Kidney (tissue), 14 donors: ENCODE results near the gene ATL1. TPM values are rescaled to one million over a fixed set of nuclear protein-coding genes. Genes with fewer than 3 reads are reported as not detected.

Experiments
- DNase-seq, 5 donors: peaks; one replicate each; pipeline ENCODE4 v3.0.0-alpha.2; 2013 to 2020
- FAIRE-seq: peaks from 2 replicates; lab custom pipeline; 2012; peaks lifted over from hg19 to GRCh38; lab: Jason Lieb, UNC
- H3K27ac ChIP-seq, 2 donors: one replicate each; pipeline ENCODE4 v1.7.0; 2013; ENCODE audit warnings: low read depth in 2 of 2, low read length in 2 of 2, inconsistent platforms in 1 of 2
- H3K27me3 ChIP-seq: one replicate; pipeline ENCODE4 v1.7.1; 2013; ENCODE audit warnings: low read length, inconsistent platforms; ENCODE audit not compliant: control insufficient read depth, insufficient read depth
- H3K36me3 ChIP-seq, 3 donors: one replicate each; pipeline versions ENCODE4 v1.7.0 to v1.7.1; 2013; ENCODE audit warnings: low read length in 3 of 3, control low read depth in 1 of 3, inconsistent platforms in 1 of 3; ENCODE audit not compliant: insufficient read depth in 3 of 3, control insufficient read depth in 2 of 3
- H3K4me1 ChIP-seq, 3 donors: one replicate each; pipeline versions ENCODE4 v1.7.0 to v1.7.1; 2013; ENCODE audit warnings: low read length in 3 of 3, inconsistent platforms in 1 of 3, low read depth in 1 of 3; ENCODE audit not compliant: control insufficient read depth in 2 of 3, insufficient read depth in 2 of 3
- H3K4me3 ChIP-seq, 3 donors: one replicate each; pipeline versions ENCODE4 v1.7.0 to v1.8.1; 2013; ENCODE audit warnings: low read length in 3 of 3, control low read depth in 1 of 3, inconsistent platforms in 1 of 3
- H3K9ac ChIP-seq, 3 donors: one replicate each; pipeline versions ENCODE4 v1.7.0 to v1.7.1; 2013; ENCODE audit warnings: low read length in 3 of 3, control low read depth in 1 of 3, inconsistent platforms in 1 of 3
- H3K9me3 ChIP-seq, 3 donors: one replicate each; pipeline versions ENCODE4 v1.7.0 to v1.7.1; 2013; ENCODE audit warnings: low read length in 3 of 3, control low read depth in 1 of 3, inconsistent platforms in 1 of 3; ENCODE audit not compliant: control insufficient read depth in 2 of 3, insufficient read depth in 1 of 3
- intact Hi-C: fragments of 100-400 bp; cut with DNase I; formaldehyde crosslinking; loops from one replicate; pipeline ENCODE4 v1.11.1; 2022
- polyA plus RNA-seq: library from polyadenylated mRNA; stranded (reverse); fragments of 350-450 nt; fragmentation: Illumina TruSeq; extraction: RNeasy Lipid Tissue Mini Kit (QIAGEN cat#74804); gene quantifications from one replicate; pipeline ENCODE4 v1.2.3, GENCODE V29; 2014; ENCODE audit warnings: low read depth, low replicate concordance; ENCODE audit not compliant: insufficient read depth
- total RNA-seq: library from RNA; stranded (reverse); fragmentation: NEBNext Ultra II Directional; extraction: Animal tissue kit (Norgen Biotek cat#: 25700); gene quantifications from one replicate; pipeline ENCODE4 v1.2.1, GENCODE V29; 2021
- TF ChIP-seq, protein P1 (sequence below): IDR thresholded peaks from 3 replicates; pipeline ENCODE4 v1.5.1; 2012; ENCODE audit warnings: mild to moderate bottlenecking, moderate library complexity, borderline replicate concordance; ENCODE audit not compliant: insufficient read depth; ENCODE audit errors: extremely low read depth
- donor health status: control.
- donor health status: control.
- donor health status: control.
- donor health status: control.
- donor health status: control.
- donor health status: DM: yes; HTN: yes; CAD: no.
- donor health status: Normal renal cell carcinoma (clear cell type).

Gene ATL1
- total and polyA plus RNA-seq, 2 donors from 2014 or later, result 4.0 to 5.9 TPM

DNA sequence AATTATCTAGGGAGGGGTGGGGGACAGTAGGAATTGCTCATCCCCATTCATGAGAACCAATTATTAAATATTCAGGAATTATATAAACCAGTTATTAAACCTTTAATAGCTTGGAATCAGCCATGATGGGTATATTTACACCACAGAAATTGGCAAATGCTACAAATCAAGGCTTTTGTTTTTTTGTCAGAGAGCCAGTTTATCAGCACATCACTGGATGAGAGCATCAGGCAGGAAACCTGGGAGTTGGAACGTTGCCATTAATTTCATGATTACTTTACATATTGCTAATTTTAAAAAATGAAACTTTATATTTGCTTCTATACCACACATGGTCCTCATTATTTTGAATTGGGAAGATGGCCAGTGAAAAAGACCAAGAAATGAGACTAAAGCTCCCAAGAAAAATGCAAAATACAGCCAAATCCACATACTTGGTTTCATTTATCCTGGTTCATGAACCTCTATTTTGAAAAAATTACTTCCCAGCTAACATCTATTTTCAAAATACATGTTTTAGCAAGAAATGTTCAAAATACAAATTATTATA lies 48.4 kb downstream of the ATL1 start:
- intact Hi-C loops, result no loop called here
- FAIRE-seq (no peak), DNase-seq (no peak)
- H3K9ac ChIP-seq, result no peak overlapping the region
- no peaks in the 10 kb centered on the region for H3K4me1 ChIP-seq
- H3K27me3 ChIP-seq, result no peaks in the 10 kb centered on the region
- H3K36me3 ChIP-seq, result no peaks in the 10 kb centered on the region
- H3K9me3 ChIP-seq, result no peaks in the 10 kb centered on the region
- no peak overlapping the region for H3K4me3 ChIP-seq
- H3K27ac ChIP-seq, result no peak overlapping the region
- TF ChIP-seq, protein P1, sequence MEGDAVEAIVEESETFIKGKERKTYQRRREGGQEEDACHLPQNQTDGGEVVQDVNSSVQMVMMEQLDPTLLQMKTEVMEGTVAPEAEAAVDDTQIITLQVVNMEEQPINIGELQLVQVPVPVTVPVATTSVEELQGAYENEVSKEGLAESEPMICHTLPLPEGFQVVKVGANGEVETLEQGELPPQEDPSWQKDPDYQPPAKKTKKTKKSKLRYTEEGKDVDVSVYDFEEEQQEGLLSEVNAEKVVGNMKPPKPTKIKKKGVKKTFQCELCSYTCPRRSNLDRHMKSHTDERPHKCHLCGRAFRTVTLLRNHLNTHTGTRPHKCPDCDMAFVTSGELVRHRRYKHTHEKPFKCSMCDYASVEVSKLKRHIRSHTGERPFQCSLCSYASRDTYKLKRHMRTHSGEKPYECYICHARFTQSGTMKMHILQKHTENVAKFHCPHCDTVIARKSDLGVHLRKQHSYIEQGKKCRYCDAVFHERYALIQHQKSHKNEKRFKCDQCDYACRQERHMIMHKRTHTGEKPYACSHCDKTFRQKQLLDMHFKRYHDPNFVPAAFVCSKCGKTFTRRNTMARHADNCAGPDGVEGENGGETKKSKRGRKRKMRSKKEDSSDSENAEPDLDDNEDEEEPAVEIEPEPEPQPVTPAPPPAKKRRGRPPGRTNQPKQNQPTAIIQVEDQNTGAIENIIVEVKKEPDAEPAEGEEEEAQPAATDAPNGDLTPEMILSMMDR, result no peak

DNA sequence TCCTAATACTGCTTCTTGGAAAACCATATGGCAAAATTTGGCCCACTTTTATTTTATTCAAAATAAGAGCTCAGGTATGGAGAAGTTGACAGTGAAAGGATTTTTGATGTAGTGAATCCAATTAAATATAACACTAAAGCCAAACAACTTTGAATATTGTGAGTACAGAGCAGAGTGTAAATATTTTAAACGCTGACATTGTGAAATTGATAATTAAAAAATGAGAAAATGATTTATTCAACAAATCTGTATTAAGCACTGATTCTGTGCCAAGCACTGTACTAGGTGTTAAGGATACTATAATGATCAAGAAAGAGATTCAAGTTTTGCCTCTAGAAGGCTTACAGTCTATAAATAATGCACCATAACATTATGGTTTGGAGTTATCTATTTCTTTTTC lies 50.5 kb downstream of the ATL1 start:
- no peaks in the 10 kb centered on the region for H3K27me3 ChIP-seq
- no peak for FAIRE-seq
- intact Hi-C loops, result loop anchor here (10.0 kb wide), 1 partner anchor 164 kb away; no protein-coding TSS in a partner anchor
- H3K4me1 ChIP-seq, result no peaks in the 10 kb centered on the region
- no peaks in the 10 kb centered on the region for H3K9me3 ChIP-seq
- H3K9ac ChIP-seq, result no peak overlapping the region
- DNase-seq, result no peak
- TF ChIP-seq, protein P1, result no peak
- H3K4me3 ChIP-seq, result no peak overlapping the region
- H3K36me3 ChIP-seq, result no peaks in the 10 kb centered on the region
- no peak overlapping the region for H3K27ac ChIP-seq

DNA sequence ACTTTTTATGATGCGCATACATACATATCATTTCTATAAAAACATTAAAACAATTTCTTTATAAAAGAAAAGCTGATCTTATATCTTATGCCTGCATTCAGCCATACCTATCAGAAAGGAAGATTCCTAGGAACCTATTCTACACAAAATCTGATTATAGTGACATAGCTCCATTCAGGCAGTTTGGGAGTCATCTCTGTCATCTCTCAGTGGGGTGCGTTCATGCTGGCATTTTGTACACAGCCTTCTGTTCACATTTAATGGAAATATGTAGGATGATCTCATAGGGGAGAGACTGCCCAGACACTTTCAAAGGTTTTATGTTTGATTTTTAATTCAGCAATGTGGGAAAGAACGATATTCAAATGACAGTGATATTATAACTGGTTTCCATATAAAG lies 52.9 kb downstream of the ATL1 start:
- Histone ChIP-seq H3K27me3 (no peaks in the 10 kb centered on the region), H3K9me3 (no peaks in the 10 kb centered on the region), H3K9ac (no peak overlapping the region), H3K4me1 (no peaks in the 10 kb centered on the region), H3K4me3 (no peak overlapping the region), H3K27ac (no peak overlapping the region), H3K36me3 (no peaks in the 10 kb centered on the region)
- intact Hi-C loops, result loop anchor here (10.0 kb wide), 1 partner anchor 162 kb away; no protein-coding TSS in a partner anchor
- FAIRE-seq (no peak), DNase-seq (no peak)
- TF ChIP-seq, protein P1, result no peak

DNA sequence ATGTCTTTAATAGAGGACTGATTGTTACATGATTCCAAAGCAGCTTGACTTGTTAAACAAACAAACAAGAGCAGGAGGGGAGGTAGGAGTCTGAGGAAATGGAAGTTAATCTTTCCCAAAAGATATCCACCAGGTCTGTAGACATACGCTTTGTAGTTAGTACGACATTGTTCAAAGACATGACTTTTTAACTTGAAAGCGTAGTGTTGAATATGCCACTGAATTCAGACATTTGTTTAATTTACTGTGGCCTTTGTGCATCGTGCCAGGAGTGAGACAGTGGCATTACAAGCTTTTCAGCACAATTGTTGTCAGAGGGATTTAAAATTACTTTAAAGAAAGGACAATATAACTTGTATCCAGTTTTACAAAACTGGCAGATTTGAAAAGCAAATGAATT lies 55.1 kb downstream of the ATL1 start:
- no peak for DNase-seq
- FAIRE-seq, result no peak
- Histone ChIP-seq H3K9ac (no peak overlapping the region), H3K4me3 (no peak overlapping the region), H3K36me3 (no peaks in the 10 kb centered on the region), H3K9me3 (no peaks in the 10 kb centered on the region), H3K27me3 (no peaks in the 10 kb centered on the region), H3K27ac (no peak overlapping the region), H3K4me1 (no peaks in the 10 kb centered on the region)
- intact Hi-C loops, result loop anchor here (10.0 kb wide), 1 partner anchor 160 kb away; no protein-coding TSS in a partner anchor
- TF ChIP-seq, protein P1, result no peak
